NCI-H2081 treated with DMSO at 0.1 percent for 48 hours (cell line): ENCODE measurements around the gene NFIA.
"Not testable (repeated sequence)": the region's sequence is repeated elsewhere in the genome, so short reads cannot be mapped to it uniquely, and the experiment has no call there.

Experiments used
- DNase-seq: peaks from one replicate; lab custom pipeline; 2025; lab: John Stamatoyannopoulos, UW

NFIA gene

DNA sequence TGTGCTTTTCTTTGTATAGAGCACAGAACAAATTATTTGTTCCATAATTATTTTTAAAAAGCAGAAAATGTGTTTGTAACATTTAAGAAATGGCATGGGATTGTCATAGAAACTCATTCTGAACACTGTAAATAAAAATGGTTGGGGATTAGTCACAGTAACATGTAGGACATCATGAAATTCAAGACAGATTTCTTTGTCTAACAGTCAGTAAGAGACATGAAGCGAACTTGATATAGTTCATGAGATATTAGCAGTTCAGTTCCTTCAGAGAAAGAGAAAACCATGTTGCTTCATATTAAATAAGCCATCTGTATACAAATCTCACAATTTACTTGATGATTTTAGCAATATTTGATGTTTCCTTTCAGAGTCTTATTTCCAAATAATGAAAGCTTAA is 19.7 kb downstream of the NFIA start:
- no peak for DNase-seq

DNA sequence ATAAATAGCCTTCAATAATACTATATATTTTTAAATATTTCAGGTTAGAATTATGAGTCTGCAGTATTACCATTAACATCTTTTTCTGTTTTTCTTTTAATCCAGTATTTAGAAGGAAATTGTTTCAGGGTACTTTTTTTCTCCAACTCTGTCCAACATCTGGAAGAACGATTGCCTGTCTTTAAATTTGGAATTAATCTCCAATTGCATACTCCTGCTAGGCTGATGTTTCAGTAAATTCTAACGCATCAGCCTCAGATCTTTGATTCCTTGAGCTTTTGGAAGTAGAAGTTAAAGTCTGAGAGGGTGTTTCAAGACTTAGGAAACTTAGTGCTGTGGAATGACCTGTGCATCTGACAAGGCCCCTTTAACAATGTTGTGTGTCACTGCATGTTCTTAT is 20.3 kb downstream of the NFIA start:
- no peak for DNase-seq

DNA sequence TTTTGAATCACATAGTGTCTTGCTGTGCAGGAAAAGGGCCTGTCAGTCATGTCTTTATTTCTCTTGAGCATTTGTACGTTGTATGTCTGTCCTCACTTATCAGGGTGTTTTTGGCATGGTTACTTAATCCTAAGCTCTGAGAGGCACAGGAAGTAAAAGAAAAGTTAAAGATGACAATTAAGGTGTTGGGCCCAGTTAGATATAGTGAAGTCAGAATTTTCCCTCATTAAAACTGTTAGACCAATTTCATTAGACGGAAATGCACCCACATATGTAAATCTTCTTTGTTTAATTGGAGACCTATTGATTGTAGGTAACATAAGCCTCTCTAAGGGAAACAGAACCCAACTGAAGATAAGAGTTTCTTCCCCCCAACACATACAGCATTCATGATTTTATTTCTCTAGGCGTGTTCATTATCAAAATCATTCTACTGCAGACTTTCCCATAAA is 21.9 kb downstream of the NFIA start:
- no peak for DNase-seq

DNA sequence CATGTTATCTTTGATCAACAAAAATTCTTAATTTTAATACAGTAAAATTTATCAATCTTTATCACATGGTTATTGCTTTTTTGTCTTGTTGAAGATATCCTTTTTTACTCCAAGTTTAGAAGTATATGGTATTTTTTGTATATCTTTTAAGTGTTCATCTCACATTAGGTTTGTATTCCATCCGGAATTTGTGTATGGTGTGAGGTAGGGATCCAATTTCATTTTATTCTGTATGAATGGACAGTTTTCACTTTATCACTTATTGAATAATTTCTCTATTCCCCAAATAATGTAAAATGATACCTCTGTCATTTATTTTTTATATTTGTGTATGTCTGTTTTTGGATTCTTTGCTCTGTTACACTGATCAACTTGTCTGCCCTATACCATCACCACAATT is 25.3 kb downstream of the NFIA start:
- no peak for DNase-seq

DNA sequence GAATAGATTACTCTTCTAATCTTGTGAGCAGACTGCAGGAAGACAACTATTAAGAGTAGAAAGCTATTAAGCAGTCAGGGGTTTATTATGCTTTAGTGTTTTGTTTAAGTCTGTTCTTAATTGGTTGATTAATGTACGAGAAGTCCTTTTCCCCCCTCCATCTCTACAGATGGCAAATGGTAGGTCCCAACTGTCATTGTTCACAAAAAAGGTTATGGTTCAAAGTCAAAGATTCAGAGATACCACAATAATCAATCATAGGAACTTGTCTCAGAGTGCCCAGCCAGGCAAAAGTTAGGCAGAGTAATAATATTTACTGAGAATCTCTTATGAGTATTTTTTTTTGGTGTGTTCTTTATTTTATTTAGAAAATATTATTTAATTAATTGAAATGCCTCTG is 26.8 kb downstream of the NFIA start:
- no peak for DNase-seq

DNA sequence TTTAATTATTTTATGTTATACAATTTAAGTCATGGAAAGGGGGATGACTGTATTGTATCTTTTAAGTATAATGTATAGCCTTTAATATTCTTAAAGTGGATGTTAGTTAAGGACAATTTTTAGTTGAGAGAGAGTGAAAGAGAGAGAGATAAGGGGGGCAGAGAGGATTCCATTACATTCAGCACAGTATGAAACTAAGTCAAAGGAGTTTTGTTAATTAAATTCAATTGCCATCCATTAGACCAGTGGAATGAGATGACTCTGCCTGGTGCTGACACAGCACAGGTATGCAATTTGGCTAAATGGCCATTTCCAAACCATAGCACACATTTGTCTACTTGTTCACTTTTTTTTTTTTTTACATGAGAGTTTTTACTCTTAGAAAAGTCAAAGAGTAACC is 27.5 kb downstream of the NFIA start:
- no peak for DNase-seq

DNA sequence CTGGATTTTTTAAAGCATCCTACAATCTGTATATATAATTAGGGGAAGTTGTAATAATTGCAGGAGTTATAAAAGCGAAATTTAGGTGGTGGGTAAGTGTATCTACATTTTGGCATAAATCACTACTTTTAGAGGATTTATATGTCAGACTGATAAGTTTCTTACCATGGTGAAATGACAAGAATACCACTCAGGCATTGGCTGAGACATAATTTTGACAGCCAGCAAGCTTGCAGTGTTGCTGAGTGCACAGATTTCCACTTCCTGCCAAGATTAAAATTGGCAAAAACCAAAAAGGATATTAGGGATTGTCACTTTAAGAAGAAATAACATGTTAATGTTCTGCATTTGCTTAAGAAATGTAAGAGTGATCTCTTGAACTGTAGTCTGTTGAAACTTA is 28.2 kb downstream of the NFIA start:
- no peak for DNase-seq

DNA sequence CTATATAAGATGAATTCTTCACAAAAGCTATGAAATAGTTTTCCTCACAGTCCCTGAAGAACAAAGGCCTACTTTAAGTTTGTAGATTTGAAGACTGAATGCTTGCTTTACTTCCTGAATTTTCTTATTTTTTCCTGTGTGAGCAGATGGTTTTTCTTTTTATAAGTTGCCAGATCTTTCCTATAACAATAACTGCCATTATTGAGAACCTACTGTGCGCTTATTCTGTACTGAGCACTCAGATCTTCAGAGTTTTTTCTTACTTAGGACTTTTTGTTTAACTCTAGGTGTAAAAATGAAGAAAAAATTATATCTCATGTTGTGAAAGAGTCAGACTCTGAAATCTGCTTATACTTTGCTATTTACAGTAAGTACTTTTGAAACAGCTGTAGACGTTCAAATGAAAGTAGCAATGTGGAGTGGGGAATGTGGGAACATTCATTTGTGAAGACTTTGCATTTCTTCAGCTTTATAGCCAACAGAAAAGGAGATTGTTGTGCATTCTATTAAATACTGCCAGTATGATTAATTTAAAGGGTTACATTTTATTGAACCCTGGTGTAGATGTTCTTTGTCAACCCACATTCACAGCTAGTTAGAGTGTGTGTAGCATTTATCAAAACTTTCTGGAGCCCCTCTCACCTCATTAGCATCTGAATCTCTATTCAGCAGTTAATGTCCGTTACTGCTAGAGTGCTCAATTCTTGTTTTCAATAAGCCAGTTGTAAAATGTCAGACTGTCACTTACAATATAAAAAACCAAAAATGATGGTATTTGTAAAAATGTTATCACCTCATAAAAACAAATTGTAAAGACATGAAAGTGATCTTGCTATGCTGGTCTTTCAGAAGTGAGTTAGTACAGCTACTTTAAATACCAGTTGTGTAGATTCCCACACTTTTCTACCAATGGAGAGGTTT is 29.0 kb downstream of the NFIA start:
- no peak for DNase-seq

DNA sequence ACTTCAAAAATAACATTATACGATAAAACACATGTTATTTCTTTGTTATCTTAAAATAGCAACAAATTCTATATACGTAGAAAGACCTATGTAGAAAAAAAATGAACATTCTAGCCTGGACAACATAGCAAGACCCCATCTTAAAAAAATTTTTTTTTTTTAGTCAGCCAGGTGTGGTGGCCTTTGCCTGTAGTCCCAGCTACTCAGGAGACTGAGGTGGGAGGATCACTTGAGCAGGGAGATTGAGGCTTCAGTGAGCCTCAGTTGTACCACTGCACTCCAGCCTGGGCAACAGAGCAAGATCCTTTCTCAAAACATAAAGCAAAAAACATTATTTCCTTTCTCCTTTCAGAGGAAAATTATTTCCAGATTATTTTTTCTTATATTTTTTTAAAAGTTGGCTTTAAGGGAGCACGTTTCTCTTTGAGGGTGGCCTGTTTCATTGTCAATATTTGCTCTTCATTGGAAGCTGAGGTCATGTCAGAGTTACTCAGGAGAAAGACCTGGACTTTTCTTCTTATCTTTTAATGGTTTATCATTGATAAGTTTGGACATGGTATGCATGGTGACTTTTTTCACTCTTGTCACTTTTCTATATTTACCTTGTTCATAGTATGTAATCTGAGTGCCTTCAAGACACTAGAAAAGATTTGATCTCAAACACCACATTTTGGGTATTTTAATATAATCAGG is 32.0 kb downstream of the NFIA start:
- no peak for DNase-seq

DNA sequence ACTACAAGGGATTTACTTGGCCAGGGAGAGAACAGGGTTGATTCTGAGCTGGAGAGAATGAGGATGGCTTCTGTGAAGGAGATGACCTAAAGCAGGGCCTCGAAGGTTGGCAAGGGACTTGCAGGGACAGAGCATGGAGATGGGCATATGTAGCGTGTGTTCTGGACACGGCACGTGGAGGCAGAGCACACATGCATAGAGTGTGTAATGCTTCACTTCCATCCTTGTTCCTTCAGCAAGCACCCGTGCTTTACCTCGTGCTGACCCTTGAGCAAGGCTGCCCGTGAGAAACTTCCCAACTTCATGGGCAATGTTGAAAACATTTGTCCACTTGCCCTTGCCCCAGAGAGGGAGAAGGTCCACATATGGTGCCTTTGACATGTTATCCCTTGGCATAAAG is 33.1 kb downstream of the NFIA start:
- no peak for DNase-seq

DNA sequence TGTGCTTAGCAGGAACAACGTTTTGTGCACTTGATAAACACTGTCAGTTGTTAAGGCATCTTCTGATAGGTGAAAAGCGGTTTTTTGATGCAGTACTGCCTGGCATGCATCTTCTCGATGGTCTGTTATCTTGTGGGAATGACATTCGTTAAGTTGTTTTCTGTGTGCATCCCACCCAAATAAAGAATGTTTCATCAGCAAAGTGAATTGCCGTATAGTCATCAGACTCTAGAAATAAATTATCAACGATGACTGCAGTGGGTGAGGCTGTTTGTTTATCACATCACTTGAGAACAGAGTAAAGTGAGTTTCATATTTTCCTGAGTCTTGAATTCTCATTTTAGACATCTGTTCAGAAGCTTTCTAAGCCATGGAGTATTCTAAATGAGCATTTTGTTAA is 34.1 kb downstream of the NFIA start:
- DNase-seq = no peak

DNA sequence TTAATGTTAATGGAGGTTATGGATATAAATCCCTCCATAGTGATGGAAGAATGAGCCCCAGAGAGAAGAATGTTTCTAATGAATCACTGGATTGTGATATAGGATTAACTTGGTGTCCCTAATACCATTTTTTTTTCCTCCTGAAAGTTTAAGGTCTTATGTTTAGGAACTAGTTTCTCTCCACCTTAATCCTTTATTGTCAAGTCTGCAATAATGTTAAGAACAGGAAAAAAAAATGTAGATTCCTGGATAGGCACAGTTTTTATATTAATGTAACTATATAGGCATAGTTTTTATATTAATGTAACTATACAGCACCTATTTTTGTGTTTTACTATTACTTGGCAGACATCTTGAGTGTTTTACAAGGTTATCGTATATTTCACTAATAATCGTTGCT is 34.9 kb downstream of the NFIA start:
- no peak for DNase-seq

DNA sequence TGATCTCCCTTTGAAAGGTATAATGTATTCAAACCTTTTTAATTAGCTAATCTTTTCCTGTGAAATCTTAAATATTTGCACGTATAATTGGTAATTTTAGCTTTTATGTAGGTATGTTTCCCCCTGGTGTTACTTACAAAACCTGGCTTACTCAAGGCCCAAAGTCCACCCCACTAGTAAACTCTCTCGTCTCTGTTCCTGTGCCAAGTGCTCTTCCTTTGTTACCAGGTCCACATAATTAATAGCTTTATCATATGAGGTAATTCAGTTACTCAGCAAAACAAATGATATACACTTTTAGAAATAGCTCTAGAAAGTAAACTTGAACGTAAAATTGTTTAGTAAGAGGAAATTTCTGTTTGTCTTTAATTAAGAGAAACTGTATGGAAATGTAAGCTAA is 36.7 kb downstream of the NFIA start:
- no peak for DNase-seq

DNA sequence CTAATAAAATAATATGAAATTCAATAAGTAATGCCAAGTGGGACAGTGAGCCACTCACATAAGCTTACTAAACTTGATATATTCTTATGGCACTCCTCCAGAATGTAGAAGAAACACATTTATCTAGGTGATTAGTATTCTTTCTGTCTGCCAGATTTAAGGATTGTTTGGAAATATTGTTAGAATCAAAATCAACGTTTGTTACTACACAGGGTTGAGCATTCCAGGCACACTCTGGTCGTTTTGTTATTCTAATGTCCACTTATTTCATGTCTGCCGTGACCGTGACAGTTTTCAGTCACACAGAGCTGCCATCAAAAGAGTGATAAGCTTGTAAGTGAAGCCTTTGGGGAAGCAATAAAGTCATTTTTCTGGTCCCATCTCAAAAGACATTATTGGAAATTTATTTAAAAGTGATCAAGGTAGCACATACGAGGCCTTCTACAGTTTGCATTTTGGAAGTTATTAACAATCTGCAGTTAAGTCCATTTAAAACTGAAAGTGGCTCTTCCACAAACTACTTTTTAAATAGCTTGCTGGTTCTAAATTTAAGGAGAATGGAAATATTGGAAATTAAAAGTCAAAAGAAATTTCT is 38.0 kb downstream of the NFIA start:
- DNase-seq = no peak

DNA sequence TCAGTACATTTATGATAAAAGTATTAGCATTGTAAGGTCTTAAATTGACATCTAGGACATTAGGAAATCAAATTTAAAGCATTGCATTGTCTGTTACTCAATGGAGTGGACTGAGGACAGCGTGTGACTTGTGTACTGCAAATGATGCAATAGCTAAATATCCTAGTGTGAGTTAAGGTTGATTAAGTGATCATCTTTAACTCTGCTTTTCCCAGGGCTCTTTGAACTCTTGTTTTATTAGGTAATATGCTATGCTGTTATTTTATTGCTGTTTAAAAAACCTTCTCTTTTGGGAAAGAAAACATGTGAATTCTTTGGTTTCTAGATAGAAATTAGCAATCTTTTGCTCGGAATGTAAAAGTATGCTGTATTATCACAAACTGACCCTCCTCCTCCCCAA is 38.6 kb downstream of the NFIA start:
- no peak for DNase-seq

DNA sequence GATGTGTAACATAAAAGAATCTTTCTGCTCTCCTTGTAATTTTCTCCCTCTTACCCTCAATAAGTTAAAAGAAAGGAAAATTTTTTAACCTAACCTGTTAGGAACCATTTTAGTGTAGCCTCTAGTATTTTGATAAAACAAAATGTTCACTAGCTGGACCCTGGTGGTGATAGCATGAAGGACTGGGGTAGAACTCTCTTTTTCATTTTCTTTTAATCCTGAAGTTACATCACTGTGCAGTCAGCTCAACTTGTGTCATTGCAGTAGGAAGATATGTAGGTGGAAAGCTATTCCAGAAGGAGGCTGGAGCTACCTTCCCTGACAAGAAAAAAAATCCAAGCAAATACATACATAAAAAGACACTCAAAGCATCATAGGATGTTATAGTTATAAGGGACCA is 39.3 kb downstream of the NFIA start:
- no peak for DNase-seq

DNA sequence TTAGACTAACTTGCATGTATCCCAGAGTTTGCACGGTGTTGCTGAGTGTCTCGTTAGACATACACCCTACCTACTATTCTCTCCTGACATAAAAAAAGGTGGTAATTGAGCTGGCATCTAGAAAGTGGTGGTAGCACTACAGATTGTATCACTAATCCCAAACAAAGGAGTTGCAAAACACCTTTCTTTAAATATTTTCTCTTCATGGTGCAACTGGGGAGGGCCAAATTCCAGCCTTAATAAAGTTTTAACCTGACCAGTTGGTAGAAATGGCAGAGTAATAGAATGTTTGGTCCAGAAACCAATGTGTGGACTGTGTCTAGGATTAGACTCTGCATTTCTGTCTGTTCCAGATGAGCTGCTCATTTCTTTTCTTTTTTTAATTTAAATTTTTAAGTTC is 40.0 kb downstream of the NFIA start:
- no peak for DNase-seq

DNA sequence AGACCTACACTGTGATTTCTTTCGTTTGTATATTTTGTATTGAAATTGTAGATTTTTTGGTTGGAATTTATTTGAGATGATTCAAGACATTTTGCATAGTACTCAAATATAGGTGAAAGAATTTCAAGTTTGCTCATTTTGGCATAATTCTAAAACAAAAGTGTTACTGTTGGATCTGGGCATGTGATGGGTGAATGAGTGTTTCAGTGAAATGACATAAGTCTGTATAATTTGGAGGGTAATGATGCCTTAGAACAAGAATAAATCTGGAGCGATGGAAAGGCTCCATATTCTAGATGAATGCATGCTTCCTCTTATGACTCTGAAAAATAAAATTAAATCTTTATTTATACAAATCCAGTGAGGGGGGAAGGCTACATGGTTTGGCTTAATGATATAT is 41.0 kb downstream of the NFIA start:
- no peak for DNase-seq

DNA sequence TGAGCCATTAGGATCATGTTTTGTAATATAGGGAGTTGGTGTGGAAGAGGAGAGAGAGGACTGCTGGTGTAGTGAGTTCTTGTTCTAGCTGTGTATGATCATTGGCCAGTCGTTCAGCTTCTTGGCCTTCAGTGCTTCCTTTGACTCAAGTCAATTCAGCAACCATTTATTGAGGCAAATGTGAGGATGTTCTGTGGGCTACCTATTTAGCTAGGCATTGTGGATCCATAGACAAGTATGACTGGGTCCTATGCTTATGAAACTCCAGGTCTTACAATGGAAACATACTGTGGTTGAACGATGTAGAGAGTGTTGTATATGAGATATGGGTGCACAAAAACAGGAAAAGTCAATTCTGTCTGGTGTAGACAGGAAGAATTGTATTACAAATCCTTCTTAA is 41.7 kb downstream of the NFIA start:
- no peak for DNase-seq

DNA sequence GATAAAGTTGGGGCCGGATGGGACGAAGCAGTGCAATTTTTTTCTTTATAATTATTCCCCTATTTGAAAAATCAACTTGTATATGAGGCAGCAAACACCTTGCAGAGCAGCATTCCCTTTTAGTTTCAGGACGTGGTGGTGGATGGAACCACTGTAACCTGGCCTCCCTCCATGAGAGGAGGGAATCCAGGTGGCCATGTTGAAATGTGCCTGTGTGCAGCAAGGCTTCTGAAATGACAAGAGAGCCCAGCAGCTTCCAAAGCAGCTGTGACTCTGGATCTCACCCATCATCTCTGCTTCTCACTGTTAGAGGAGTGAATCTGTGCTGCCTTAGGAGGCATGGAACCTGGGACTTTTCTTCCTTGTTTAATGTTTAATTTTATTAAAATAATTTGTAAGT is 42.3 kb downstream of the NFIA start:
- DNase-seq = no peak

DNA sequence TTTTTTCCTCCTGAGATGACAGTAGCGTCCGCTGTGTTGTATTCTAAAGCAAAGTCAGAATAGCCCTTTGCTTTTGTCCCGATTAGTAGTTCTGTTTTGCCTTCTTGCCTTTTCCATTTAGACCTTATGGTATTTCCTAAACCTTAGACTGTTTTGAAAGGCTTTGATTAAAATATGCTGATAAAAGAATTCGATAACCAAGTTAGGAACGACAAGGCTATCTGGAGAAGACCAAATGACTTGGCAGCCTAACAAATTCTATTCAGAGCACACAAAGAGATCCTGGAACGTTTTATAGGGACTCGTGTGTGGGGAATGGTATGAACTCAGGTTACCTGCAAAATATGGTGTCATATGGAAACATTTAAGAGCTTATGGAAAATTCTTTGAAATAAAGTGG is 42.9 kb downstream of the NFIA start:
- no peak for DNase-seq

DNA sequence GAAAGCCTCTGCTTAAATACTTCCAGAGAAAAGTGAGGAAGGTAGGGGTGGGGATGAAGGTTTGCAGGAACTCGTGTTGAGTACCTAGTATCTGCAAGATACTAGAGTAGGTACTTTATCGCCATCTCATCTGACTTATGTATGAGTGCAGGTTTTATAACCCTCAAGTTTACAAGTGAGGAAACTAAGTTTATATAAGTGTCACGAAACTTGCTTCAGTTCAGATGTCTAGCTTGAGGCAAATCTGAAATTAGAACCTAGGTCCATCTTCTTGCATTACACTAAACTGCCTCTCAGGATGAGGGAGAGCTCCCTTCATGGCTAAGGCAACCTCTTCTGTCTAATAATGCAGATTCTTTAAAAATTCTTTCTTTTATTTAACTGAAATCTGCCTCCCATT is 43.5 kb downstream of the NFIA start:
- DNase-seq = no peak

DNA sequence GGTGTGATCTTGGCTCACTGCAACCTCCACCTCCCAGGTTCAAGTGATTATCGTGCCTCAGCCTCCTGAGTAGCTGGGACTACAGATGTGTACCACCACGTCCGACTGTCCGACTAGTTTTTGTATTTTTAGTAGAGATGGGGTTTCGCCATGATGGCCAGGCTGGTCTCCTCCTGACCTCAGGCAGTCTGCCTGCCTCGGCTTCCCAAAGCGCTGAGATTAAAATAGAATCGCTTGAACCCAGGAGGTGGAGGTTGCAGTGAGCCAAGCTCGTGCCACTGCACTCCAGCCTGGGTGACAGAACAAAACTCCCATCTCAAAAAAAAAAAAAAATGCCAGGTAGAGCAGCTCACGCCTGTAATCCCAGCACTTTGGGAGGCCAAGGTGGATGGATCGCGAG is 44.5 kb downstream of the NFIA start:
- not testable (repeated sequence) for DNase-seq
